Skeletal muscle satellite cell (primary cell): ENCODE measurements around the gene GSK3B.

Experiments
- H3K27me3 ChIP-seq: 2 replicates; pipeline ENCODE4 v1.7.0; 2013; ENCODE audit warnings: low read length; ENCODE audit not compliant: control insufficient read depth, insufficient read depth
- H3K36me3 ChIP-seq: 2 replicates; pipeline ENCODE4 v1.7.0; 2013; ENCODE audit warnings: mild to moderate bottlenecking, control low read depth, low read length; ENCODE audit not compliant: insufficient read depth
- H3K4me1 ChIP-seq: 2 replicates; pipeline ENCODE4 v1.7.0; 2013; ENCODE audit warnings: low read length; ENCODE audit not compliant: control insufficient read depth, insufficient read depth
- H3K4me2 ChIP-seq: 2 replicates; pipeline ENCODE4 v1.7.0; 2013; ENCODE audit warnings: mild to moderate bottlenecking, low read length
- H3K4me3 ChIP-seq: 2 replicates; pipeline ENCODE4 v1.7.0; 2013; ENCODE audit warnings: low read length
- H3K9ac ChIP-seq: 2 replicates; pipeline ENCODE4 v1.7.0; 2013; ENCODE audit warnings: mild to moderate bottlenecking, low read depth, low read length, moderate library complexity
- H3K9me3 ChIP-seq: replicated peaks from 2 replicates; pipeline ENCODE4 v1.7.0; 2013; ENCODE audit warnings: mild to moderate bottlenecking, control low read depth, low read length

The GSK3B gene

GRCh38 chr3:119965692-119966091 lies 128.6 kb downstream of the GSK3B start:
- H3K9ac ChIP-seq: no peak overlapping the region
- H3K4me2 ChIP-seq: no peak overlapping the region
- H3K4me1 ChIP-seq: no peaks in the 10 kb centered on the region
- H3K4me3 ChIP-seq: no peak overlapping the region
- no peaks in the 10 kb centered on the region for H3K36me3 ChIP-seq
- H3K27me3 ChIP-seq: no peaks in the 10 kb centered on the region
- H3K9me3 ChIP-seq: no peaks in the 10 kb centered on the region

- H3K4me2 ChIP-seq: no peak overlapping the region
- H3K9ac ChIP-seq: no peak overlapping the region
- no peak overlapping the region for H3K4me3 ChIP-seq
- H3K27me3 ChIP-seq: no peaks in the 10 kb centered on the region
- no peaks in the 10 kb centered on the region for H3K9me3 ChIP-seq
- H3K4me1 ChIP-seq: no peaks in the 10 kb centered on the region
- no peaks in the 10 kb centered on the region for H3K36me3 ChIP-seq
These were observed 130.0 kb downstream of the GSK3B start for GRCh38 chr3:119964294-119964693.

GRCh38 chr3:119955972-119956371 lies 138.3 kb downstream of the GSK3B start:
- Histone ChIP-seq H3K9me3 (no peaks in the 10 kb centered on the region), H3K9ac (no peak overlapping the region), H3K4me1 (no peaks in the 10 kb centered on the region), H3K4me2 (no peak overlapping the region), H3K36me3 (no peaks in the 10 kb centered on the region), H3K4me3 (no peak overlapping the region), H3K27me3 (no peaks in the 10 kb centered on the region)

- Histone ChIP-seq H3K4me3 (no peak overlapping the region), H3K9ac (no peak overlapping the region), H3K27me3 (no peaks in the 10 kb centered on the region), H3K9me3 (no peaks in the 10 kb centered on the region), H3K36me3 (peaks cover 4% of the 10 kb centered on the region), H3K4me2 (no peak overlapping the region), H3K4me1 (no peaks in the 10 kb centered on the region)
These were observed 143.5 kb downstream of the GSK3B start for GRCh38 chr3:119950666-119951325.

GRCh38 chr3:119945291-119945690 lies 149.0 kb downstream of the GSK3B start:
- Histone ChIP-seq H3K27me3 (no peaks in the 10 kb centered on the region), H3K36me3 (peaks cover 14% of the 10 kb centered on the region), H3K4me3 (no peak overlapping the region), H3K9me3 (no peaks in the 10 kb centered on the region), H3K9ac (no peak overlapping the region), H3K4me2 (no peak overlapping the region), H3K4me1 (no peaks in the 10 kb centered on the region)

GRCh38 chr3:119944091-119944490 lies 150.2 kb downstream of the GSK3B start:
- Histone ChIP-seq H3K4me2 (no peak overlapping the region), H3K27me3 (no peaks in the 10 kb centered on the region), H3K4me1 (no peaks in the 10 kb centered on the region)

GRCh38 chr3:119939077-119939476 lies 155.2 kb downstream of the GSK3B start:
- no peaks in the 10 kb centered on the region for H3K4me1 ChIP-seq
- no peak overlapping the region for H3K4me3 ChIP-seq

More at GRCh38 chr3:119944091-119944490, 150.2 kb downstream of the GSK3B start:
- Histone ChIP-seq H3K9me3 (no peaks in the 10 kb centered on the region), H3K4me3 (no peak overlapping the region), H3K9ac (no peak overlapping the region), H3K36me3 (peaks cover 14% of the 10 kb centered on the region)

GRCh38 chr3:119937229-119937628 lies 157.0 kb downstream of the GSK3B start:
- Histone ChIP-seq H3K4me2 (no peak overlapping the region), H3K4me1 (no peaks in the 10 kb centered on the region), H3K27me3 (no peaks in the 10 kb centered on the region), H3K9ac (no peak overlapping the region), H3K4me3 (no peak overlapping the region), H3K36me3 (peaks cover 5% of the 10 kb centered on the region), H3K9me3 (no peaks in the 10 kb centered on the region)

More at GRCh38 chr3:119939077-119939476, 155.2 kb downstream of the GSK3B start:
- Histone ChIP-seq H3K27me3 (no peaks in the 10 kb centered on the region), H3K36me3 (peaks cover 5% of the 10 kb centered on the region), H3K4me2 (no peak overlapping the region), H3K9me3 (no peaks in the 10 kb centered on the region), H3K9ac (no peak overlapping the region)

- Histone ChIP-seq H3K27me3 (no peaks in the 10 kb centered on the region), H3K4me3 (no peak overlapping the region), H3K9me3 (no peaks in the 10 kb centered on the region), H3K36me3 (no peaks in the 10 kb centered on the region), H3K9ac (no peak overlapping the region), H3K4me1 (no peaks in the 10 kb centered on the region), H3K4me2 (no peak overlapping the region)
These were observed 160.0 kb downstream of the GSK3B start for GRCh38 chr3:119934249-119934648.

- no peak overlapping the region for H3K9ac ChIP-seq
- H3K4me3 ChIP-seq: no peak overlapping the region
- H3K4me1 ChIP-seq: no peaks in the 10 kb centered on the region
- no peak overlapping the region for H3K4me2 ChIP-seq
- no peaks in the 10 kb centered on the region for H3K9me3 ChIP-seq
- no peaks in the 10 kb centered on the region for H3K27me3 ChIP-seq
- no peaks in the 10 kb centered on the region for H3K36me3 ChIP-seq
These were observed 161.0 kb downstream of the GSK3B start for GRCh38 chr3:119933207-119933606.

GRCh38 chr3:119930286-119930685 lies 164.0 kb downstream of the GSK3B start:
- H3K4me3 ChIP-seq: no peak overlapping the region
- H3K4me1 ChIP-seq: no peaks in the 10 kb centered on the region
- no peak overlapping the region for H3K9ac ChIP-seq
- no peaks in the 10 kb centered on the region for H3K27me3 ChIP-seq
- H3K36me3 ChIP-seq: peaks cover 5% of the 10 kb centered on the region
- no peak overlapping the region for H3K4me2 ChIP-seq
- H3K9me3 ChIP-seq: no peaks in the 10 kb centered on the region

- H3K9ac ChIP-seq: no peak overlapping the region
- H3K27me3 ChIP-seq: no peaks in the 10 kb centered on the region
- no peak overlapping the region for H3K4me2 ChIP-seq
These were observed 167.1 kb downstream of the GSK3B start for GRCh38 chr3:119927190-119927589.

More at GRCh38 chr3:119927190-119927589, 167.1 kb downstream of the GSK3B start:
- Histone ChIP-seq H3K36me3 (peaks cover 5% of the 10 kb centered on the region), H3K4me1 (no peaks in the 10 kb centered on the region), H3K4me3 (no peak overlapping the region), H3K9me3 (no peaks in the 10 kb centered on the region)
